Measurements from ENCODE around the gene PPFIBP2.

PPFIBP2 gene

GRCh38 chr11:7609015-7609414 lies 95.2 kb downstream of the PPFIBP2 start:
- no peak for TF ChIP-seq POLR2A (IDR thresholded peaks at IDR 0.05; ENCODE audit: low read depth, low read length)
- FAIRE-seq (no peak), DNase-seq (ENCODE audit: insufficient read length, low spot score) (no peak)

- FAIRE-seq (no peak), DNase-seq (ENCODE audit: insufficient read length, low spot score) (no peak)
- TF ChIP-seq POLR2A (IDR thresholded peaks at IDR 0.05; ENCODE audit: low read depth, low read length) = no peak
These were observed 95.7 kb downstream of the PPFIBP2 start for GRCh38 chr11:7609521-7609920.

- DNase-seq (ENCODE audit: insufficient read length, low spot score) (no peak), FAIRE-seq (no peak)
- TF ChIP-seq POLR2A (IDR thresholded peaks at IDR 0.05; ENCODE audit: low read depth, low read length) = no peak
These were observed 96.6 kb downstream of the PPFIBP2 start for GRCh38 chr11:7610393-7610792.

GRCh38 chr11:7611411-7611810 lies 97.6 kb downstream of the PPFIBP2 start:
- TF ChIP-seq POLR2A (IDR thresholded peaks at IDR 0.05; ENCODE audit: low read depth, low read length) = no peak
- FAIRE-seq (no peak), DNase-seq (ENCODE audit: insufficient read length, low spot score) (no peak)

- TF ChIP-seq POLR2A (IDR thresholded peaks at IDR 0.05; ENCODE audit: low read depth, low read length) = no peak
- DNase-seq (ENCODE audit: insufficient read length, low spot score) (no peak), FAIRE-seq (no peak)
These were observed 98.4 kb downstream of the PPFIBP2 start for GRCh38 chr11:7612056-7612660.

- DNase-seq (ENCODE audit: insufficient read length, low spot score) (no peak), FAIRE-seq (no peak)
- no peak for TF ChIP-seq POLR2A (IDR thresholded peaks at IDR 0.05; ENCODE audit: low read depth, low read length)
These were observed 99.0 kb downstream of the PPFIBP2 start for GRCh38 chr11:7612661-7613393.

- FAIRE-seq = no peak
- no peak for TF ChIP-seq POLR2A (IDR thresholded peaks at IDR 0.05; ENCODE audit: low read depth, low read length)
- no peak for DNase-seq (ENCODE audit: insufficient read length, low spot score)
These were observed 99.6 kb downstream of the PPFIBP2 start for GRCh38 chr11:7613394-7613720.

GRCh38 chr11:7614656-7615055 lies 100.9 kb downstream of the PPFIBP2 start:
- no peak for FAIRE-seq
- TF ChIP-seq POLR2A (IDR thresholded peaks at IDR 0.05; ENCODE audit: low read depth, low read length) = no peak
- DNase-seq (ENCODE audit: insufficient read length, low spot score) = no peak

- FAIRE-seq = no peak
- no peak for DNase-seq (ENCODE audit: insufficient read length, low spot score)
These were observed 103.2 kb downstream of the PPFIBP2 start for GRCh38 chr11:7617032-7617431.

GRCh38 chr11:7619322-7619721 lies 105.5 kb downstream of the PPFIBP2 start:
- FAIRE-seq (no peak), DNase-seq (ENCODE audit: insufficient read length, low spot score) (no peak)
- TF ChIP-seq POLR2A (IDR thresholded peaks at IDR 0.05; ENCODE audit: low read depth, low read length) = no peak

More at GRCh38 chr11:7617032-7617431, 103.2 kb downstream of the PPFIBP2 start:
- no peak for TF ChIP-seq POLR2A (IDR thresholded peaks at IDR 0.05; ENCODE audit: low read depth, low read length)

GRCh38 chr11:7621090-7621489 lies 107.3 kb downstream of the PPFIBP2 start:
- no peak for TF ChIP-seq POLR2A (IDR thresholded peaks at IDR 0.05; ENCODE audit: low read depth, low read length)
- DNase-seq (ENCODE audit: insufficient read length, low spot score) (no peak), FAIRE-seq (no peak)

- no peak for FAIRE-seq
These were observed 107.8 kb downstream of the PPFIBP2 start for GRCh38 chr11:7621554-7621953.

GRCh38 chr11:7622721-7623120 lies 108.9 kb downstream of the PPFIBP2 start:
- no peak for DNase-seq (ENCODE audit: insufficient read length, low spot score)
- FAIRE-seq = no peak
- no peak for TF ChIP-seq POLR2A (IDR thresholded peaks at IDR 0.05; ENCODE audit: low read depth, low read length)

More at GRCh38 chr11:7621554-7621953, 107.8 kb downstream of the PPFIBP2 start:
- DNase-seq (ENCODE audit: insufficient read length, low spot score) = no peak
- no peak for TF ChIP-seq POLR2A (IDR thresholded peaks at IDR 0.05; ENCODE audit: low read depth, low read length)

- no peak for TF ChIP-seq POLR2A (IDR thresholded peaks at IDR 0.05; ENCODE audit: low read depth, low read length)
- no peak for DNase-seq (ENCODE audit: insufficient read length, low spot score)
- FAIRE-seq = no peak
These were observed 114.9 kb downstream of the PPFIBP2 start for GRCh38 chr11:7628660-7629059.

- DNase-seq (ENCODE audit: insufficient read length, low spot score) (no peak), FAIRE-seq (no peak)
- no peak for TF ChIP-seq POLR2A (IDR thresholded peaks at IDR 0.05; ENCODE audit: low read depth, low read length)
These were observed 116.2 kb downstream of the PPFIBP2 start for GRCh38 chr11:7630002-7630401.
